ENCODE data around the gene ROS1.
"Not testable (repeated sequence)": the region's sequence is repeated elsewhere in the genome, so short reads cannot be mapped to it uniquely, and the experiment has no call there.

The ROS1 gene

GRCh38 chr6:117264692-117265409, 160.9 kb downstream of the ROS1 start:
- DNase-seq: no peak

GRCh38 chr6:117264369-117264691, 161.4 kb downstream of the ROS1 start:
- no peak for DNase-seq

GRCh38 chr6:117263353-117263927, 162.3 kb downstream of the ROS1 start:
- no peak for DNase-seq

- DNase-seq: no peak
These were observed 162.9 kb downstream of the ROS1 start for GRCh38 chr6:117262799-117263198.

GRCh38 chr6:117253785-117254184, 172.0 kb downstream of the ROS1 start:
- DNase-seq: no peak

GRCh38 chr6:117244979-117245378, 180.8 kb downstream of the ROS1 start:
- not testable (repeated sequence) for DNase-seq

GRCh38 chr6:117244571-117244970, 181.2 kb downstream of the ROS1 start:
- DNase-seq: not testable (repeated sequence)
